ENCODE results near the gene RNF212.

DNA sequence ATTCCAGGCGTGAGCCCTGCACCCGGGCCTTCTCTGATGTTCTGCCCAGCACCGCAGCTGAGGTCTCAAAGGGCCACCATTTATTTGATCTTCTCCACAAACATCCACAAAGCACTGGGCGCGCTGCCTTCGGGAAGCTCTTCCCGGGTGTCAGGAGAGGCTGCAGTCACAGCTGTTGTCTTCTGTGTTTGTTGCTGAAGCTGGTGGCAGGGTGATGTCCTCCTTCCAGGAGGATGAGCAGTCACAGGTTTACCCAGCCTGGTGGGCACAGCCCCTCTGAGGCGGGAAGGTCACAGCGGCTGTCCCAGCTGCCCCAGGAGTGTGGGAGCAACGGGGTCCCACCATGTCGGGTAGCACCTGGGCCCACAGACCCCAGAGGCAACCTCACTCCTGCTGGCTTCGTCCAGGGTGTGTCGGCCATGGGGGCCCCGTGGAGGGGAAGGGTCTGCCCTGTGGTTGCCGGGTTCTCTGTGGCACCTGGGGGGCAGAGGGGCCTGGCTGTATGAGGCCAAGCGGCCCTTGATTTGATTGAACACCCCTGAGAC is 74.3 kb downstream of the RNF212 start:
- TF ChIP-seq, protein P1, sequence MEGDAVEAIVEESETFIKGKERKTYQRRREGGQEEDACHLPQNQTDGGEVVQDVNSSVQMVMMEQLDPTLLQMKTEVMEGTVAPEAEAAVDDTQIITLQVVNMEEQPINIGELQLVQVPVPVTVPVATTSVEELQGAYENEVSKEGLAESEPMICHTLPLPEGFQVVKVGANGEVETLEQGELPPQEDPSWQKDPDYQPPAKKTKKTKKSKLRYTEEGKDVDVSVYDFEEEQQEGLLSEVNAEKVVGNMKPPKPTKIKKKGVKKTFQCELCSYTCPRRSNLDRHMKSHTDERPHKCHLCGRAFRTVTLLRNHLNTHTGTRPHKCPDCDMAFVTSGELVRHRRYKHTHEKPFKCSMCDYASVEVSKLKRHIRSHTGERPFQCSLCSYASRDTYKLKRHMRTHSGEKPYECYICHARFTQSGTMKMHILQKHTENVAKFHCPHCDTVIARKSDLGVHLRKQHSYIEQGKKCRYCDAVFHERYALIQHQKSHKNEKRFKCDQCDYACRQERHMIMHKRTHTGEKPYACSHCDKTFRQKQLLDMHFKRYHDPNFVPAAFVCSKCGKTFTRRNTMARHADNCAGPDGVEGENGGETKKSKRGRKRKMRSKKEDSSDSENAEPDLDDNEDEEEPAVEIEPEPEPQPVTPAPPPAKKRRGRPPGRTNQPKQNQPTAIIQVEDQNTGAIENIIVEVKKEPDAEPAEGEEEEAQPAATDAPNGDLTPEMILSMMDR (conservative IDR thresholded peaks at IDR 0.05; ENCODE audit: low read depth, low read length) = no peak
- TF ChIP-seq EZH2 (IDR thresholded peaks at IDR 0.05; ENCODE audit: borderline replicate concordance, low read depth, low read length, poor library complexity, severe bottlenecking) = no peak
